Body of pancreas (tissue), 4 donors: Measurements from ENCODE around the gene IMPDH1. TPM values are rescaled to one million over a fixed set of nuclear protein-coding genes. Genes with fewer than 3 reads are reported as not detected.

Source experiments
- ATAC-seq: fragments of 150-250 bp; one replicate; pipeline ENCODE4 v1.9.1; 2016
- DNase-seq, 4 donors: peaks; one replicate each; pipeline ENCODE4 v3.0.0-alpha.2; 2019
- H3K27ac ChIP-seq, 4 donors: fragments of 200-600 bp; sonication (generic); 1 replicate in 3 of 4; 2 replicates in 1 of 4; pipeline versions ENCODE4 v1.5.1 to v1.6.1; 2016 to 2019; ENCODE audit warnings: mild to moderate bottlenecking in 1 of 4, mixed read lengths in 1 of 4, moderate library complexity in 1 of 4
- H3K27me3 ChIP-seq, 2 donors: fragments of 200-600 bp; sonication (generic); one replicate each; pipeline ENCODE4 v1.6.0; 2016; ENCODE audit warnings: mild to moderate bottlenecking in 1 of 2
- H3K36me3 ChIP-seq, 2 donors: fragments of 200-600 bp; sonication (generic); replicated peaks in 1 of 2; 2 replicates each; pipeline ENCODE4 v1.5.1; 2016; ENCODE audit warnings: low read depth in 2 of 2; ENCODE audit not compliant: insufficient read depth in 1 of 2
- H3K4me1 ChIP-seq: fragments of 200-600 bp; sonication (generic); one replicate; pipeline ENCODE4 v1.6.0; 2016
- H3K4me3 ChIP-seq, 2 donors: fragments of 200-600 bp; sonication (generic); 1 replicate in 1 of 2; 2 replicates in 1 of 2; pipeline ENCODE4 v1.5.1; 2016 to 2019
- H3K9me3 ChIP-seq, 3 donors: fragments of 200-600 bp; sonication (generic); 1 replicate in 2 of 3; 2 replicates in 1 of 3; pipeline ENCODE4 v1.5.1; 2016
- POLR2A ChIP-seq, 3 donors: fragments of 450-650 bp; IDR thresholded peaks; one replicate each; pipeline ENCODE4 v1.6.1; 2016; ENCODE audit warnings: antibody characterized with exemption in 3 of 3, mild to moderate bottlenecking in 2 of 3
- WGBS, 2 donors: methylation state at CpG; one replicate each; pipeline ENCODE4 v1.1.5; 2017; 5-methylcytosine and 5-hydroxymethylcytosine counted together
- intact Hi-C: fragments of 100-400 bp; cut with DNase I; formaldehyde crosslinking; loops from one replicate; pipeline ENCODE4 v1.15.1; 2023
- total RNA-seq, 2 donors: library from RNA; depleted of rRNA; stranded (reverse); fragments of >200 nt; gene quantifications; one replicate each; pipeline ENCODE4 v1.1.0, GENCODE V29; 2016
- TF ChIP-seq, protein P1 (sequence below), 7 experiments: fragments of 450-650 bp in 4 of 7; fragments of 200-600 bp in 3 of 7; sonication (generic) in 3 of 7; IDR thresholded peaks; one replicate each; pipeline ENCODE4 v1.5.1; 2016 to 2019; ENCODE audit warnings: antibody characterized with exemption in 7 of 7

The IMPDH1 gene
- total RNA-seq, 2 donors from 2014 or later, result 23.9 to 46.1 TPM

DNA sequence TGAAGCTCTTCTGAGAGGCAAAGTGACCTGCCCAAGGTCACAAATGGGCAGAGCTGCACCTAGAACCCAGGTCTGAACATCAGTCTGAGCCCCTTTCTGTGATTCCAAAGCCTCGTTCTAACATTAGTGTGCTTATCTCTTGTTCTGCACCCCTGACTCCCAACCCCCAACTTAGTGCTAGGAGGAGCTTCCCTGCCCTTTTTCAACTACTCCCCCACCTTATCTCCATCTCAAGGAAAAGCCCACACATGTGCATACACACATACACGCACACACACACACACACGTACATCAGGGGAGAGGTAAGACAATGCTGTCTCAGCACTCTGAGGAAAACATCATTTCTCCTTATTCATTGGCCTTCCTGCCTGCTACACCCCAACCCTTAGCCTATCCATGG, 56.6 kb downstream of the IMPDH1 start:
- 55 to 62% methylated on average over 3 of the region's 3 CpGs for WGBS, 2 donors
- Histone ChIP-seq H3K9me3 (no peaks in the 10 kb centered on the region), H3K36me3 (no peaks in the 10 kb centered on the region), H3K4me3 (no peak overlapping the region), H3K27me3 (peaks cover 0 to 11% of the 10 kb centered on the region in 2 donors), H3K27ac (no peak overlapping the region), H3K4me1 (peaks cover 12% of the 10 kb centered on the region)
- no peak for ATAC-seq
- TF ChIP-seq POLR2A (IDR thresholded peaks at IDR 0.05), result no peak
- TF ChIP-seq, protein P1, sequence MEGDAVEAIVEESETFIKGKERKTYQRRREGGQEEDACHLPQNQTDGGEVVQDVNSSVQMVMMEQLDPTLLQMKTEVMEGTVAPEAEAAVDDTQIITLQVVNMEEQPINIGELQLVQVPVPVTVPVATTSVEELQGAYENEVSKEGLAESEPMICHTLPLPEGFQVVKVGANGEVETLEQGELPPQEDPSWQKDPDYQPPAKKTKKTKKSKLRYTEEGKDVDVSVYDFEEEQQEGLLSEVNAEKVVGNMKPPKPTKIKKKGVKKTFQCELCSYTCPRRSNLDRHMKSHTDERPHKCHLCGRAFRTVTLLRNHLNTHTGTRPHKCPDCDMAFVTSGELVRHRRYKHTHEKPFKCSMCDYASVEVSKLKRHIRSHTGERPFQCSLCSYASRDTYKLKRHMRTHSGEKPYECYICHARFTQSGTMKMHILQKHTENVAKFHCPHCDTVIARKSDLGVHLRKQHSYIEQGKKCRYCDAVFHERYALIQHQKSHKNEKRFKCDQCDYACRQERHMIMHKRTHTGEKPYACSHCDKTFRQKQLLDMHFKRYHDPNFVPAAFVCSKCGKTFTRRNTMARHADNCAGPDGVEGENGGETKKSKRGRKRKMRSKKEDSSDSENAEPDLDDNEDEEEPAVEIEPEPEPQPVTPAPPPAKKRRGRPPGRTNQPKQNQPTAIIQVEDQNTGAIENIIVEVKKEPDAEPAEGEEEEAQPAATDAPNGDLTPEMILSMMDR (IDR thresholded peaks at IDR 0.05), result no peak
- intact Hi-C loops, result no loop called here
- no peak for DNase-seq

- Histone ChIP-seq H3K9me3 (no peaks in the 10 kb centered on the region), H3K27me3 (peaks cover 0 to 11% of the 10 kb centered on the region in 2 donors), H3K36me3 (no peaks in the 10 kb centered on the region), H3K4me1 (peaks cover 12% of the 10 kb centered on the region), H3K27ac (no peak overlapping the region), H3K4me3 (no peak overlapping the region)
- no peak for TF ChIP-seq POLR2A (IDR thresholded peaks at IDR 0.05)
- TF ChIP-seq, protein P1 (IDR thresholded peaks at IDR 0.05), result no peak
- intact Hi-C loops, result no loop called here
- 64 to 71% methylated on average over 8 of the region's 8 CpGs for WGBS, 2 donors
- DNase-seq (no peak), ATAC-seq (no peak)
Observed at GRCh38 chr7:128352636-128353035, 57.1 kb downstream of the IMPDH1 start.

DNA sequence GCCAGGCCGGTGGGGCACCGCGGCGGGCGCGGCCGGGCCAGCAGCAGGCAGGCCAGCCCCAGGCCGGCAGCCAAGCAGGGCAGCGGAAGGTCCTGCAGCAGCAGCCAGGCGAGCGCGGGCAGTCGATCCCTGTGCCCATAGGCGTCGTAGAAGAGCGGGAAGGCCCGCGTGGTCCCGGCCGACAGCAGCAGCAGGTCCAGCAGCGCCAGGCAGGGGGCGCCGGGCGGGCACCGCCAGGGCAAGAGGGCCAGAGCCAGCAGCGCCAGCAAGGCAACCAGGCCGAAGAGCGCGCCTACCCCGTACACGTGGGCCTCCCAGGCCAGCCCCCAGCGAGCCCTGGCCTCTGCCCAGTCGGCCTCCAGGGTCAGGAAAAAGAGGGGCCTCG, 57.6 kb downstream of the IMPDH1 start:
- ATAC-seq, result peak; percentile 75
- H3K27me3 ChIP-seq, result peaks cover 0 to 11% of the 10 kb centered on the region in 2 donors
- no peak overlapping the region for H3K27ac ChIP-seq
- DNase-seq, result peak; percentile 62 to 73 (median 68)
- WGBS, 2 donors, result 6 to 12% methylated on average over 8 to 34 of the region's 34 CpGs
- H3K4me3 ChIP-seq, result no peak overlapping the region
- TF ChIP-seq, protein P1 (IDR thresholded peaks at IDR 0.05), result peak in 6 of 7 experiments; percentile 43 to 72 (median 56)
- TF ChIP-seq POLR2A (IDR thresholded peaks at IDR 0.05), result no peak
- no peaks in the 10 kb centered on the region for H3K9me3 ChIP-seq
- H3K36me3 ChIP-seq, result no peaks in the 10 kb centered on the region
- H3K4me1 ChIP-seq, result peaks cover 12% of the 10 kb centered on the region
- intact Hi-C loops, result no loop called here

DNA sequence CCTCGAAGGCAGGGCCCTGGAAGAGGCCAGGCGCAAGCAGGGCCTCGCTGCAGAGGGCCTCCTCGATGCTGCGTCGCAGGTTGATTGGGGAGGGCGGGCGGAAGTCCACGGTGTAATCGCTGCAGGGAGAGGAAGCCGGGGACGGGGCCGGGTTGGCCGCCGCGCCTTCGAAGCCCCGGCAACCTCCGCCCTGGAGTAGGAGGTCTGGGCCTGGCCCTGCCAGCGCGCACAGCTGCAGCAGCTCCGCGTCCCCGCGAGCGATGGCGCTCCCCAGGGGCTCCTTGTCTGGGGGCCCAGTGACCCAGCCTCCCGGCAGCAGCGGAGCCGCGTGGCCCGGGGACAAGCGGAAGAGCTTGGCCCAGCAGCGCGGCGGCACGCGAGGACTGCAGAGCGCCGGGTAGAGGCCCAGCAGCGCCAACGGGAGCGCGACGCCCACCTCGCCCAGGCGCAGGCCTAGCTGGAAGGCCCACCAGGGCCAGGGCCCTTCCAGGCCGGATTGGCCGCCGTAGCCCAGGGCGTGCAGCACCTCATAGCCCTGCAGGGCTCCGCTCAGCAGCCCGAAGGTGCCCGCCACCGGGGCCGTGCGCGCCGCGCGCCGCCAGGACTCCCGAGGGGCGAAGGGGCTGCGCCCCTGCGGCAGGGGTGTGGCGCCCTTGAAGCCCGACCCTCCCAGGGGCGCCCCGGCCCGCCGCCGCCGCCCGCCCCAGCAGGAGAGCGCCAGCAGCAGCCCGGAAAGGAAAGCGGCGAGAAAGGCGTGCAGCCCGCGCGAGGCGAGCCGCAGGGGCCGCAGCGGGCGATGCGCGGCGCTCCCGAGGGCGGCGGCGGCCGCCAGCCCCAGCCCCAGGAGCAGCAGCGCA, 58.3 kb downstream of the IMPDH1 start:
- TF ChIP-seq, protein P1 (IDR thresholded peaks at IDR 0.05), result no peak
- TF ChIP-seq POLR2A (IDR thresholded peaks at IDR 0.05), result no peak
- intact Hi-C loops, result loop anchor here (2.0 kb wide), 1 partner anchor 37 kb away; no protein-coding TSS in a partner anchor
- ATAC-seq (no peak), DNase-seq (no peak)
- Histone ChIP-seq H3K4me3 (no peak overlapping the region), H3K4me1 (peaks cover 12% of the 10 kb centered on the region), H3K9me3 (no peaks in the 10 kb centered on the region), H3K27ac (no peak overlapping the region), H3K36me3 (no peaks in the 10 kb centered on the region), H3K27me3 (peaks cover 0 to 11% of the 10 kb centered on the region in 2 donors)
- 18 to 31% methylated on average over 14 to 68 of the region's 97 CpGs for WGBS, 2 donors
